Mesodermal cell (in vitro differentiated cells): ENCODE data around the gene FTH1.

Experiments used
- H3K27ac ChIP-seq: 2 replicates; pipeline ENCODE4 v1.7.0; 2013; ENCODE audit warnings: mild to moderate bottlenecking, low read depth, low read length, moderate library complexity; ENCODE audit not compliant: severe bottlenecking
- H3K36me3 ChIP-seq: 2 replicates; pipeline ENCODE4 v1.7.1; 2013; ENCODE audit warnings: mild to moderate bottlenecking, low read length, moderate library complexity; ENCODE audit not compliant: control insufficient read depth, insufficient read depth
- H3K4me1 ChIP-seq: one replicate; pipeline ENCODE4 v1.7.1; 2013; ENCODE audit warnings: mild to moderate bottlenecking, low read length; ENCODE audit not compliant: insufficient read depth, control insufficient read depth, poor library complexity, severe bottlenecking
- H3K4me3 ChIP-seq: 2 replicates; pipeline ENCODE4 v1.7.0; 2013; ENCODE audit warnings: low read length, control low read depth, mild to moderate bottlenecking; ENCODE audit not compliant: insufficient read depth, poor library complexity, severe bottlenecking; ENCODE audit errors: extremely low read depth
- H3K9me3 ChIP-seq: 2 replicates; pipeline ENCODE4 v1.7.1; 2013; ENCODE audit warnings: mild to moderate bottlenecking, low read length, moderate library complexity; ENCODE audit not compliant: control insufficient read depth
- WGBS, 2 experiments: methylation state at CpG; one replicate each; pipeline ENCODE4 v1.1.5; 2013; ENCODE audit warnings: missing lambda C conversion rate in 2 of 2; ENCODE audit not compliant: insufficient coverage in 2 of 2; 5-methylcytosine and 5-hydroxymethylcytosine counted together

The FTH1 gene

DNA sequence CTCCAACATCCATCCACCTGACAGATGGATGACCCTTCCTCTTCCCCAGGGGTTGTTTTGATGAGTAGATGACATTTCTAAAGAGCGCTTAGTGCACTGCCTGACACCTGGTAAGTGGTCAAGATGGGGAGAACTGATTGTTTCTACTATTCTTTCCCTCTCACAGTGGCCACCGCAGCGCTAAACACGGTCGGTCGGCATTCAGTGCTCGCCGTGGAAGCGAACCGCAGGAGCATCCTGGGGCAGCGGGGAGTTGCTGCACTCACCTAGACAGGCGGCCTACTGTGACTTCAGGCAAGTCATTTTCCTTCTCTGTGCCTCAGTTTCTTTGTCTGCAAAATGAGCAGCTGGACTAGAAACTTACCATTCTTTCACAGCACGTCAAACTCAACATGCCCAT, 22.2 kb downstream of the FTH1 start:
- Histone ChIP-seq H3K4me3 (no peak overlapping the region), H3K4me1 (peaks cover 4% of the 10 kb centered on the region), H3K36me3 (no peaks in the 10 kb centered on the region), H3K27ac (no peak overlapping the region), H3K9me3 (no peaks in the 10 kb centered on the region)
- 87 to 91% methylated on average over 12 of the region's 13 CpGs for WGBS, 2 experiments

DNA sequence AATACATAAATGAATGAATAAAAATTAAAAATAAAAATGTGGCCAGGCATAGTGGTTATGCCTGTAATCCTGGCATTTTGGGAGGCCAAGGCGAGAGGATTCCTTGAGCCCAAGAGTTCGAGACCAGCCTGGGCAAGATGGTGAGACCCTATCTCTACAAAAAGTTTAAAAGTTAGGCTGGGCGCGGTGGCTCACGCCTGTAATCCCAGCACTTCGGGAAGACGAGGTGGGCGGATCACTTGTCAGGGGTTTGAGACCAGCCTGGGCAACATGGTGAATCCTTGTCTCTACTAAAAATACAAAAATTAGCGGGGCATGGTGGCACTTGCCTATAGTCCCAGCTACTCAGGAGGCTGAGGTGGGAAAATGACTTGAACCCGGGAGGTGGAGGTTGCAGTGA, 27.0 kb downstream of the FTH1 start:
- Histone ChIP-seq H3K27ac (no peak overlapping the region), H3K4me3 (no peak overlapping the region), H3K36me3 (no peaks in the 10 kb centered on the region), H3K9me3 (peaks cover 4% of the 10 kb centered on the region), H3K4me1 (no peaks in the 10 kb centered on the region)
- 92 to 95% methylated on average over 10 of the region's 10 CpGs for WGBS, 2 experiments

DNA sequence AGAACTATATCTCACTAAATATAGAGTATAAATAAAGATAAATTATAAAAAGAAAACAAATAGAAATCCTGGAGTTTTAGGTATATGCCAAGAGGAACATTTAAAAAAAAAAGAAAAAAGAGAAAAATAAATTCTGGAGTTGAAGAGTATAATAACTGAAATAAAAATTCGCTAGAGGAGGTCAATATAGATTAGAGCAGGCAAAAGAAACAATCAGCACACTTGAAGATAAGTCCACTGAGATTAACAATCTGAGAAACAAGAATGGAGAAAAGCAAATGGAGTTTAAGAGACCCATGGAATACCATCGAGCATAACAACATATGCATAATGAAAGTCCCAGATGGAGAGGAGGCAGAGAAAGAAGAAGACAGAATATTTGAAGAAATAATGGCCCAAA, 31.6 kb downstream of the FTH1 start:
- H3K4me3 ChIP-seq = no peak overlapping the region
- no peaks in the 10 kb centered on the region for H3K4me1 ChIP-seq
- no peaks in the 10 kb centered on the region for H3K36me3 ChIP-seq
- H3K27ac ChIP-seq = no peak overlapping the region
- WGBS, 2 experiments = 44 to 63% methylated on average over 1 of the region's 2 CpGs
- H3K9me3 ChIP-seq = peaks cover 4% of the 10 kb centered on the region

DNA sequence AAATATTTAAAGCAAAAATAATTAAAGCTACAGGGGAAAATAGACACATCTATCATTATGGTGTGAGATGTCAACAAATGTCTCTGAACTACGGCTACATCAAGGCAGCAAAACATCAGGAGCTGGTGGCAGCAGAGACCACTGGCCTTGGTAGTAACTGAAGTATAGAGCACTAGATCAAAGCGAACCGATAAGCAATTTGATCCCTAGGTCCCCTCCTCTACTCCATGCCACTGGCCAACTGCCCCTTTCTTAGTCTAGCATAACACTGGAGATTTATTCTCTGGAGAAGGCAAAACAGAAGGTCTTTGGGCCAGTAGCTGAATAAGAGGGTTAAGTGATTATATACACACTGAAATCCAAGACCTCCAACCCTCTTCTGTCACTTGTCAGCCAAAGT, 36.5 kb downstream of the FTH1 start:
- 89 to 100% methylated on average over 2 to 3 of the region's 3 CpGs for WGBS, 2 experiments
- H3K36me3 ChIP-seq = no peaks in the 10 kb centered on the region

DNA sequence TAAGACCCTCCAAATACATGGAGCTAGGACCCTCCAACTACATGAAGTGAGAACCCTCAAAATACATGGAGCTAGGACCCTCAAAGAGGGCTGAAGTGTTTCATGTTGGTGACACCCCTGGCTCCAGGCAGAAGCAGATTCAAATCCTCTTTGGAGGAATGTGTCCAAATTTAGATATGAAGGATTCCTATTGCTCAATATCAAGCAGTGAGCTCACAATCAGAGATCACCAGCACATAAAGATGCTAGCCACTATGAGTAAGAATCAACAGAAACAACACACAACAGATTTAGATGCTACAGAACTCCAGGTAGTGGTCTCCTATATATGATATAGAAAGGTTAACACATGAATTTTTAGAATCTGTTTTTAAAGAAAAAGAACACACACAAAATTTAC, 38.8 kb downstream of the FTH1 start:
- H3K4me3 ChIP-seq = no peak overlapping the region
- H3K9me3 ChIP-seq = no peaks in the 10 kb centered on the region
- H3K4me1 ChIP-seq = peaks cover 5% of the 10 kb centered on the region
- H3K27ac ChIP-seq = no peak overlapping the region
- H3K36me3 ChIP-seq = no peaks in the 10 kb centered on the region

More for the DNA sequence above, 36.5 kb downstream of the FTH1 start:
- H3K9me3 ChIP-seq = no peaks in the 10 kb centered on the region
- H3K4me1 ChIP-seq = no peaks in the 10 kb centered on the region
- H3K4me3 ChIP-seq = no peak overlapping the region
- H3K27ac ChIP-seq = no peak overlapping the region

DNA sequence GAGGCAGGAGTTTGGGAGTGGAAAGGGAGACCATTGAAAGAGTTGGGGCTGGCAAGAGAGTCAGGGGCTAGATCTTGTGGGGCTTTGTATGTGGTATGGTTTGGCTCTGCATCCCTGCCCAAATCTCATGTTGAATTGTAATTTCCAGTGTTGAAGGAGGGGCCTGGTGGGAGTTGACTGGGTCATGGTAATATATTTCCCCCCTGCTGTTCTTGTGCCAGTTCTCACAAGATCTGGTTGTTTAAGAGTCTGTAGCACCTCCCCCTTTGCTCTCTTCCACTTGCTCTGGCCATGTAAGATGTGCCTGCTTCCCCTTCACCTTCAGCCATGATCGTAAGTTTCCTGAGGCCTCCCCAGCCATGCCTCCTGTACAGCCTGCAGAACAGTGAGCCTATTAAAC, 39.9 kb downstream of the FTH1 start:
- Histone ChIP-seq H3K36me3 (no peaks in the 10 kb centered on the region), H3K9me3 (no peaks in the 10 kb centered on the region), H3K4me3 (no peak overlapping the region), H3K4me1 (peaks cover 16% of the 10 kb centered on the region), H3K27ac (no peak overlapping the region)
- whole genome bisulfite sequencing, 2 experiments = 100% methylated on average over 1 of the region's 1 CpG; no CpG with 5 or more reads in 1 of the 2 experiments

DNA sequence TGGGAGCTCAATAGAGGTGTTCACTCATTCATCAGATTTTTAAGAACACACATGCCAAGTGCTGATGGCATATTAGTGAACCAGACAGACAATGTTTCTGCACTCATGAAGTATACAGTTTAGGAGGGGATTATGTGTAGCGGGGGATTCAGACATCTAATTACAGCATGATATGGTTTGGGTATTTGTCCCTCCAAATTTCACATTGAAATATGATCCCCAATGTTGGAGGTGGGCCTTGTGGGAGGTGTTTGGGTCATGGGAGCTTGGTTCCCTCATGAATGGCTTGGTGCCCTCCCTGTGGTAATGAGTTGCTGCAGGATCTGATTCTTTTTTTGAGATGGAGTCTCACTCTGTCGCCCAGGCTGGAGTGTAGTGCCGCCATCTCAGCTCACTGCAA, 41.2 kb downstream of the FTH1 start:
- no peak overlapping the region for H3K27ac ChIP-seq
- H3K4me1 ChIP-seq = peaks cover 16% of the 10 kb centered on the region
- H3K36me3 ChIP-seq = no peaks in the 10 kb centered on the region
- H3K4me3 ChIP-seq = no peak overlapping the region
- no peaks in the 10 kb centered on the region for H3K9me3 ChIP-seq
- WGBS, 2 experiments = 90% methylated on average over 3 of the region's 3 CpGs; no CpG with 5 or more reads in 1 of the 2 experiments

DNA sequence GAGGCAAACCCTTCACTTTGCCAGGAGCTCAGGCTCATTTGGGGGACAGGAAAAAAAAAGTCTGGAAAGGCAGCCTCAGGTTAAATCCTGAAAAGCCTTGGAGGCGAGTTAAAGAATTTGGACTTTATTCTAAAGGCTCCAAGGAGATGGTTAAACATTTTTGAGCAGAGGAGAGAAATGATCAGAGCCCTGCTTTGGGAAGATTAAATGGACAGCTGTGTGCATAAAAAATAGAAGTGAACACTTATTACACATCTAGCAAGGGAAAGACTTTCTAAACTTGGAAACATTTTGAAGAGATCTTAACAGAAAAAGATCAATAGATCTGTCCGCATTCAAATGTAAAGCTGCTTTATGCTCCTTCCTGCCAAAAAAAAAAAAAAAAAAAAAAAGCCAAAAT, 41.7 kb downstream of the FTH1 start:
- 82 to 100% methylated on average over 1 of the region's 2 CpGs for WGBS, 2 experiments
- peaks cover 16% of the 10 kb centered on the region for H3K4me1 ChIP-seq
- H3K4me3 ChIP-seq = no peak overlapping the region
- H3K27ac ChIP-seq = no peak overlapping the region
- no peaks in the 10 kb centered on the region for H3K36me3 ChIP-seq
- H3K9me3 ChIP-seq = no peaks in the 10 kb centered on the region

DNA sequence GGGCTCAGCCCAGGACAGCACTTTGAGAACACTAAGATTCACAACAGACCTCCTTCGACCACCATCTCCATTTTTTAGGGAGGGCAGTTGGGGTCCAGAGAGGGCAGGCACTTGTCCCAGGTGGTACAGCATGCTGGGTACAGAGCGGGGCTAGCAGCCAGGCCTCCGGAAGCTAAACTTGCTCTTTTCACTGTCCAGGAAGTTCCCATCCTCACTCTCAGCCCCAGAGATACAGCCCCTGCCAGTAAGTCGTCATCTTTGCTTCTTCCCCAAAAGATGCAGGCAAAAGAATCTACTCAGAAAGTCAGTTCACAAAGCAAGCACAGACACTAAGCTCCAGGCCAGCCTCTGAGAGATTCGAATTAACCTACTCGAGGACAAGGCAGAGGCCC, 43.4 kb downstream of the FTH1 start:
- H3K36me3 ChIP-seq = no peaks in the 10 kb centered on the region
- peak overlapping the region; percentile 84 for H3K27ac ChIP-seq
- whole genome bisulfite sequencing, 2 experiments = 88 to 89% methylated on average over 3 to 6 of the region's 6 CpGs
- H3K4me1 ChIP-seq = peaks cover 16% of the 10 kb centered on the region
- H3K9me3 ChIP-seq = no peaks in the 10 kb centered on the region
- H3K4me3 ChIP-seq = no peak overlapping the region

DNA sequence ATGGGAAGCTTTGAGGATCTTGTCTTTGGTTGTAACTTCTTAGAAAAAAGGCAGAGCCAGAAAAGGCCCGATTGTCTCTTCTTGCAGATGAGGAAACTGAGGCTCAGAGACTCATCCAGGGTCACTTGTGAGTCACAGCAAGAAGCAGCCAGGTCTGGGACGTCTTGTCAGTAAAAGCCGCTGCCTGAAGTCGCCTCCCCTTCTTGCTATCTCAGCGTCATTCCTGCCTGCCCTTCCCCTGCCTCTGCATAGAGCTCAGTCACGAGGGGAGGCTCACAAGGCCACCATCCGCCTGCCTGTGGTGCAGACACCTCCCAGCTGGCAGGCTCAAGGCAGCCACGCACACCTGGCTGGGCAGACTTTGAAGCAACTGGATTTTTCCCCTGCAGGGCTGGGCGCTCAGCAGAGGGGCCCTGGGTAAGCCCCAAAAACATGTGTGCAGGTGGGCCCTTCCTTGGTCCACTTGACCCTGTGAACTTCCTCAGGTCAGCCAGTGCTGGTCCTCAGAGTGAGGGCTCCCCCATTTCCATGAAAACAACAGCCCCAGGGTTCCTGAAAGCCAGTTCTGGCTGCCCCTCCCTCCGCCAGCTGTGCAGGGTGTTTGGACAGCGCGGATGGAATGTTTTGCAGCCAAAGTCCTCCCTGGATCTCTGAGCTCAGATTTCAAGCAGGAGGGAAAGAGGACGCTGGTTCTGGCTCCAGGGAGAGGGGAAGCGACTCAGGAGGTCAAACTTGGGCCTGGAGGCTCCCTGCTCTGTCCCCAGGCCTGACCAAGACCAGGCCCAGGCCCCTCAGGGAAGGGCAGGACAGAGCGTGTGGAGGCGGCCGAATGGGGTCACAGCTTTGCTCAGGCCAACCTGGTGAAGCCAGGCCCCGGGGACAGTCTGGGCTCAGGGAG, 44.0 kb downstream of the FTH1 start:
- Histone ChIP-seq H3K4me1 (peaks cover 16% of the 10 kb centered on the region), H3K27ac (peak overlapping the region; percentile 84), H3K4me3 (no peak overlapping the region), H3K36me3 (no peaks in the 10 kb centered on the region), H3K9me3 (no peaks in the 10 kb centered on the region)
- 42 to 55% methylated on average over 15 to 17 of the region's 18 CpGs for WGBS, 2 experiments

DNA sequence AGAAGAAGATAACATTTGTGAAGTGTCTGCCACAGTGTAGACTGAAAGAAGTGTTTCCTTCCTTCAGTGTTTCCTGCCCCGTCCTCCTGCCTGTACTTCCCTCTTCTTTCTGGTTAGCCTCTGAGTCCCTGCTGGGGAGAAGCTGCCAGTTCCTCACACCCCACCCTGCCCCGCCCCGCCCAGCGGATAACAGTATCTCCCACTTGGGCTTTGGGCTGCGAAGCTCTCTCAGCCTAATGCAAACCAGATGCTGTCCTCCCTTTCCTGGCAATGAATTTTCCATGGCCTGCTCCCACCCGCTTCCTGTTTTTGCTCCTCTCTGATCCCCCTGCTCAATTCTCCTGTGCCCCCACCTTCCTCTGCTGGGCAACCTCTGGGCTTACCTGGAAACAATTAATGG, 44.9 kb downstream of the FTH1 start:
- H3K4me3 ChIP-seq = no peak overlapping the region
- H3K27ac ChIP-seq = peak overlapping the region; percentile 84
- H3K4me1 ChIP-seq = peaks cover 16% of the 10 kb centered on the region
- H3K36me3 ChIP-seq = no peaks in the 10 kb centered on the region
- 66% methylated on average over 6 of the region's 6 CpGs; no CpG with 5 or more reads in 1 of the 2 experiments for WGBS, 2 experiments
- H3K9me3 ChIP-seq = no peaks in the 10 kb centered on the region
